ENCODE data around the gene TCEAL1.
"Not testable (repeated sequence)": the region's sequence is repeated elsewhere in the genome, so short reads cannot be mapped to it uniquely, and the experiment has no call there.

The TCEAL1 gene

DNA sequence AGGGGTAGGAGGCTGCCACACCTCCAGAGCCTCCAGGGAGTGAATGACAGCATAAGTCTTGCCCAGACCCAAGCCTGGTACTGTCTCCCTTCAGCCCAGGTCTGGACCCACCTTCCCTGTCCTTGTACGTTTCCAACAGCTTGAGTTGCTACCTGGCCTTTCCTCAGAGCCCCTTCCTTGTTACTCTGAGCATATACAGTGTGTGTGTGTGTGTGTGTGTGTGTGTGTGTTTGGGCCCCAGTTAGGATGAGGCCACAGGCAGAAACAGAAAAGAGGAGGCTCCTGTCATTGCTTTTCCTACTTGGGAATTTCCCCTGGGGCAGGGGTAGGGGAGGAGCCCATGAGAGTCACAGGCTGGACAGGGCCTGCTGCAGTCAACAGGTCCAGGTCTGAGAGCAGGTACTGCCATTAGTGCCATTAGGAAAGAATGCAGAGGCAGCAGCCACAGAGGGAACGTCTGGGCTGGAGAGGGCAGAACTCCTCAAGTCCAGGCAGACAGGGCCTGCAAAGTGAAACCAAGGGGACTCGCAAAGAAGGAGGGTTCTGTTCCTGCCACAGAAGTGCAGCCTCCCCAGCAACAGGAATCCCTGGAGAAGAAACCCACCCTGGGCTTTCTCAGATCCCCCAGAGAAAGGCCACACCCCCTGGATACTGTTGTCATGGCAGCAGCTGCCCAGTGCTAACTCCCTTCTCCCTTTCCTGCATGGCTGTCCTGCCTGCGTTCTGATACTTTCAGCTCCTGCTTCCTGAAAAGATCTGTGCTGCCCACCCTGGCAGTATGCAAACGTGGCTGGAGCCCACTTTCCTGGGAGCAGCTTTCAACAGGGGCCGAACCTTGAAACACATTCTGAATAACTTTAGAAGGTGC, 9.9 kb downstream of the TCEAL1 start:
- H3K4me1 ChIP-seq (ENCODE audit: control insufficient read depth in 1 of 2, insufficient read depth in 2 of 2, low read length in 2 of 2); H3K9me3 ChIP-seq (ENCODE audit: control insufficient read depth in 1 of 2, low read length in 2 of 2); H3K27me3 ChIP-seq (ENCODE audit: low read depth, low read length); H3K36me3 ChIP-seq (ENCODE audit: control insufficient read depth in 1 of 2, insufficient read depth in 2 of 2, low read length in 2 of 2); H3K27ac ChIP-seq (ENCODE audit: low read length): not testable (repeated sequence)
- H3K4me3 ChIP-seq (ENCODE audit: low read depth in 1 of 2, low read length in 2 of 2), result peak overlapping the region in 1 of 2 donors; percentile 26

DNA sequence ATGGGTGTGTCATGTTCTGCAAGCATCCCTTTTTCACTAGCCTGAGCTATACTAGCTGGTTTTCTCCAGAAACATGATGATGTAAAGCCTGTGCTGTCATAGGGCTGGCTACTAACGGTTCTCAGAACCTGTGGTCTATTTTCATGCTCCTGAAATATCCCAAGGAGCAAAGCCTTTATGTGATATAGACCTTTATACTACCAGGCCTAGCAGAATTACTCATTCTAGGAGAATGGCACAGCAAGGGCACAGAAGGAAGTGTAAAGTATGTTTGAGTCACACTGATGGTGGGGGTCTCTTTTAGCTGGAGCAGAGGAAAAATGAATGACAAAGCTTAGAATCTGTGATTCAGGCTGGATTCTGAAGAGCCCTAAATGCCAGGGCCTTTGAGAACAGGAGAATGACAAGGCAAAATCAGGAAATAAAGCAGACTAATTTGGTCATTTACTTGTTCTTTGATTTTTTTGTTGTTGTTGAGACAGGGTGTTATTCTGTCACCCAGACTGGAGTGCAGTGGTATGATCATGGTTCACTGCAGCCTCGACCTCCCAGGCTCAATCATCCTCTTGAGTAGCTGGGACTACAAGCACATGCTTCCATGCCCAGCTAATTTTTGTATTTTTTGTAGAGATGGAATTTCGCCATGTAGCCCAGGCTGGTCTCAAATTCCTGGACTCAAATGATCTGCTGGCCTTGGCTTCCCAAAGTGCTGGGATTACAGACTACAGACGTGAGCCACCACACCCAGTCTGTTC, 11.8 kb downstream of the TCEAL1 start:
- Histone ChIP-seq H3K4me3 (ENCODE audit: low read depth in 1 of 2, low read length in 2 of 2) (no peak overlapping the region), H3K36me3 (ENCODE audit: control insufficient read depth in 1 of 2, insufficient read depth in 2 of 2, low read length in 2 of 2) (no peaks in the 10 kb centered on the region), H3K27me3 (ENCODE audit: low read depth, low read length) (no peaks in the 10 kb centered on the region), H3K9me3 (ENCODE audit: control insufficient read depth in 1 of 2, low read length in 2 of 2) (no peaks in the 10 kb centered on the region), H3K4me1 (ENCODE audit: control insufficient read depth in 1 of 2, insufficient read depth in 2 of 2, low read length in 2 of 2) (peaks cover 0 to 5% of the 10 kb centered on the region in 2 donors), H3K27ac (ENCODE audit: low read length) (no peak overlapping the region)

DNA sequence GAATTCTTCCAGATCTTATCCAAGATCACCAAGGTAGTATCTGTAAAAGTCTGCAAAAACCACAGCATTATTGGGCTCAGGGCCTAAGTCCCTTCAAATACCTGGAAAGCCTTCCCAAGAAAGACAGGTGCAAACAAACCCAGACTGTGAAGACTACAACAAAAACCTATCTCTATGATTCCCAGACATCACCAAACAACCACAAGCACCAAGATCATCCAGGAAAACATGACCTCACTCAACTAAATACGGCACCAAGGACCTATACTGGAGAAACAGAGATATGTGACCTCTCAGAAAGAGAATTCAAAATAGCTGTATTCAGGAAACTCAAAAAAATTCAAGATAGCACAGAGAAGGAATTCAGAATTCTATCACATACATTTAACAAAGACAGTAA, 15.3 kb downstream of the TCEAL1 start:
- Histone ChIP-seq H3K27ac (ENCODE audit: low read length) (no peak overlapping the region), H3K36me3 (ENCODE audit: control insufficient read depth in 1 of 2, insufficient read depth in 2 of 2, low read length in 2 of 2) (no peaks in the 10 kb centered on the region), H3K4me1 (ENCODE audit: control insufficient read depth in 1 of 2, insufficient read depth in 2 of 2, low read length in 2 of 2) (peaks cover 0 to 2% of the 10 kb centered on the region in 2 donors), H3K4me3 (ENCODE audit: low read depth in 1 of 2, low read length in 2 of 2) (no peak overlapping the region), H3K27me3 (ENCODE audit: low read depth, low read length) (no peaks in the 10 kb centered on the region), H3K9me3 (ENCODE audit: control insufficient read depth in 1 of 2, low read length in 2 of 2) (no peaks in the 10 kb centered on the region)

DNA sequence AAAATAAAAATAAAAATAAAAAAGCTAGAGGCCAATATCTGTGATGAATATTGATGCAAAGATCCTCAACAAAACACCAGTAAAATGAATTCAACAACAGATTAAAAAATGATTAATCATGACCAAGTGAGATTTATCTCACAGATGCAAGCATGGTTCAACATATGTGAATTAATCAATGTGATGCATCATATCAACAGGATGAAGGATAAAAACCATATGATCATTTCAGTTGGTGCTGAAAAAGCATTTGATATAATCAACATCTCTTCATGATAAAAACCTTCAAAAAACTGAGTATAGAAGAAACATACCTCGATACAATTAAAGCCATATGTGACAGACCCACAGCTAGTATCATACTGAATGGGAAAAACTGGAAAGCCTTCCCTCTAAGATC, 18.9 kb downstream of the TCEAL1 start:
- Histone ChIP-seq H3K4me3 (ENCODE audit: low read depth in 1 of 2, low read length in 2 of 2) (no peak overlapping the region), H3K36me3 (ENCODE audit: control insufficient read depth in 1 of 2, insufficient read depth in 2 of 2, low read length in 2 of 2) (no peaks in the 10 kb centered on the region), H3K27ac (ENCODE audit: low read length) (no peak overlapping the region), H3K9me3 (ENCODE audit: control insufficient read depth in 1 of 2, low read length in 2 of 2) (no peaks in the 10 kb centered on the region), H3K4me1 (ENCODE audit: control insufficient read depth in 1 of 2, insufficient read depth in 2 of 2, low read length in 2 of 2) (no peaks in the 10 kb centered on the region), H3K27me3 (ENCODE audit: low read depth, low read length) (no peaks in the 10 kb centered on the region)

DNA sequence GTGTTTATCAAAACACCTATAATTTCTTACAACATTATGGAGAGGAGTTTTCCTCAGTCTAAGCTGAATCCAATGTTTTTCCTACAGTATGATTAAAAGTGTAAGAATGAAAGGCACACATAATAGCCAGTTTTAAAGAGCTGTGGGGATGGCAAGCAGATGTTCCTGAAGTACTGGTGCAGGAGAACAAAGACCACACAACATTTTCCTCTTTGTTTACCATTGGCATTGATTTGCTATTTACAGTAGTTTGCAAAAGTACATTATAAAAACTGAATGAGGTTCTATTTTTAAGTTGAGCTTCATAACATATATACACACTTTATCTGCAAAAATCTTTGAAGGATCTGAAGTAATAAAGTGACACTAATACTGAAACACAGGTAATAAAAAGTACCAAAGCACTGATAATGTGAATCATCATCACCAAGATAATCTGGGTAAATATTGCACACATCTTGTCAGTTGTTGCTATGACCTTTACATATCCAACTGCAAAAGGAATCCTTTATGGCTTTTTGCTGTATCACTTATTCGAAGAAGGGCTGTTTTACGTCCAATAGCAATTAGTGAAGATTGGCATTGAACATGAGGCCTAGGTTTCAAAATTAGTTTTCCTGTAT, 22.5 kb downstream of the TCEAL1 start:
- Histone ChIP-seq H3K27me3 (ENCODE audit: low read depth, low read length) (no peaks in the 10 kb centered on the region), H3K4me3 (ENCODE audit: low read depth in 1 of 2, low read length in 2 of 2) (no peak overlapping the region), H3K9me3 (ENCODE audit: control insufficient read depth in 1 of 2, low read length in 2 of 2) (no peaks in the 10 kb centered on the region), H3K27ac (ENCODE audit: low read length) (no peak overlapping the region), H3K4me1 (ENCODE audit: control insufficient read depth in 1 of 2, insufficient read depth in 2 of 2, low read length in 2 of 2) (no peaks in the 10 kb centered on the region), H3K36me3 (ENCODE audit: control insufficient read depth in 1 of 2, insufficient read depth in 2 of 2, low read length in 2 of 2) (no peaks in the 10 kb centered on the region)

DNA sequence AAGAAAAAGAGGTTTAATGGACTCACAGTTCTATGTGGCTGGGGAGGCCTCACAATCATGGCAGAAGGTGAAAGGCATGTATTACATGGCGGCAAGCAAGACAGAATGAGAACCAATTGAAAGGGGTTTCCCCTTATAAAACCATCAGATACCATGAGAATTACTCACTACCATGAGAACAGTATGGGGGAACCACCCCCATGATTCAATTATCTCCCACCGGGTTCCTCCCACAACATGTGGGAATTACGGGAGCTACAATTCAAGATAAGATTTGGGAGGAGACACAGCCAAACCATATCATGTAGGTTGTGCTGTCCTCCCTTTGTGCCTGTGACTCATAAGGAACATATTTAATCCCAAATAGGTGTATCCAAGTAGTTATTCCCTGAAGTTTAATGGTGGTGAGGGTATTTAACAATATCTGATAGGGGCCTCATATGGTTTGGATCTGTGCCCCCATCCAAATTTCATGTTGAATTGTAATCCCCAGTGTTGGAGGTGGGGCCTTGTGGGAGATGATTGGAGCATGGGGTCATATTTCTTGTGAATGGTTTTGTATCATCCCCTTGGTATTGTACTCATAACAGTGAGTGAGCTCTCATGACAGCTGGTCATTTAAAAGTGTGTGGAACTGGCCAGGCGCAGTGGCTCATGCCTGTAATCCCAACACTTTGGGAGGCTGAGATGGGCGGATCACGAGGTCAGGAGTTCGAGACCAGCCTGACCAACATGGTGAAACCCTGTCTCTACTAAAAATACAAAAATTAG, 26.6 kb downstream of the TCEAL1 start:
- H3K9me3 ChIP-seq (ENCODE audit: control insufficient read depth in 1 of 2, low read length in 2 of 2); H3K27me3 ChIP-seq (ENCODE audit: low read depth, low read length); H3K36me3 ChIP-seq (ENCODE audit: control insufficient read depth in 1 of 2, insufficient read depth in 2 of 2, low read length in 2 of 2); H3K4me1 ChIP-seq (ENCODE audit: control insufficient read depth in 1 of 2, insufficient read depth in 2 of 2, low read length in 2 of 2); H3K4me3 ChIP-seq (ENCODE audit: low read depth in 1 of 2, low read length in 2 of 2); H3K27ac ChIP-seq (ENCODE audit: low read length): not testable (repeated sequence)

DNA sequence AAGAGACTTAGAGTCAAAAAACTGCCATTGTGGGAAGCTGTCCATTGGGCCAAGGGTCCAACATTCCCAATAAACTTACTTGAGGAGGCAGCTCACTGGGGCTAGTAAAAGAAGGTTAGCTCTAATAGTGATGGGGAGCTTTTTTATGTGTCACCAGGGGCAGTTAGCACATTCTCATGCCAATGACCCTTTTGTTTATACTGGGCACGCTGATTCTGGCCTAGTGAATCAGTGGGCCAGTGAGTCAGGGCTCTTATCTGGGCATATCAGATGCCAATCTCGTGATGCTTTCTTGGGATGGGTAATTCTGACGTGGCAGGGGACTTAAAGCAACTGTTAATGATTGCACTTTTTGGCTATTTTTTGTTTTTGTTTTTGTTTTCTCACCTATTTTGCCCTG, 27.8 kb downstream of the TCEAL1 start:
- H3K27ac ChIP-seq (ENCODE audit: low read length), result no peak overlapping the region
- no peaks in the 10 kb centered on the region for H3K9me3 ChIP-seq (ENCODE audit: control insufficient read depth in 1 of 2, low read length in 2 of 2)
- no peaks in the 10 kb centered on the region for H3K36me3 ChIP-seq (ENCODE audit: control insufficient read depth in 1 of 2, insufficient read depth in 2 of 2, low read length in 2 of 2)
- no peaks in the 10 kb centered on the region for H3K4me1 ChIP-seq (ENCODE audit: control insufficient read depth in 1 of 2, insufficient read depth in 2 of 2, low read length in 2 of 2)
- H3K27me3 ChIP-seq (ENCODE audit: low read depth, low read length), result no peaks in the 10 kb centered on the region
- no peak overlapping the region for H3K4me3 ChIP-seq (ENCODE audit: low read depth in 1 of 2, low read length in 2 of 2)

DNA sequence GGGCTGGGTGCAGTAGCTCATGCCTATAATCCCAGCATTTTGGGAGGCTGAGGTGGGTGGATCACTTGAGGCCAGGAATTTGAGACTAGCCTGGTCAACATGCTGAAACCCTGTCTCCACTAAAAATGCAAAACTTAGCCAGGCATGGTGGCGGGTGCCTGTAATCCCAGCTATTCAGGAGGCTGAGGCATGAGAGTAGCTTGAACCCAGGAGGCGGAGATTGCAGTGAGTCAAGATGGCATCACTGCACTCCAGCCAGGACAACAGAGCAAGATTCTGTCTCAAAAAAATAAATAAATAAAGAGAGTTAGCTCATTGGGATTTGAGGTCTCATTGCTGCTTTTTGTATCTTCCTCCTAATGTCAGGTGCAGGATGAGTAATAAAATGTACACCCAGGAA, 28.3 kb downstream of the TCEAL1 start:
- H3K4me3 ChIP-seq (ENCODE audit: low read depth in 1 of 2, low read length in 2 of 2); H3K27ac ChIP-seq (ENCODE audit: low read length); H3K27me3 ChIP-seq (ENCODE audit: low read depth, low read length); H3K4me1 ChIP-seq (ENCODE audit: control insufficient read depth in 1 of 2, insufficient read depth in 2 of 2, low read length in 2 of 2); H3K36me3 ChIP-seq (ENCODE audit: control insufficient read depth in 1 of 2, insufficient read depth in 2 of 2, low read length in 2 of 2); H3K9me3 ChIP-seq (ENCODE audit: control insufficient read depth in 1 of 2, low read length in 2 of 2): not testable (repeated sequence)

DNA sequence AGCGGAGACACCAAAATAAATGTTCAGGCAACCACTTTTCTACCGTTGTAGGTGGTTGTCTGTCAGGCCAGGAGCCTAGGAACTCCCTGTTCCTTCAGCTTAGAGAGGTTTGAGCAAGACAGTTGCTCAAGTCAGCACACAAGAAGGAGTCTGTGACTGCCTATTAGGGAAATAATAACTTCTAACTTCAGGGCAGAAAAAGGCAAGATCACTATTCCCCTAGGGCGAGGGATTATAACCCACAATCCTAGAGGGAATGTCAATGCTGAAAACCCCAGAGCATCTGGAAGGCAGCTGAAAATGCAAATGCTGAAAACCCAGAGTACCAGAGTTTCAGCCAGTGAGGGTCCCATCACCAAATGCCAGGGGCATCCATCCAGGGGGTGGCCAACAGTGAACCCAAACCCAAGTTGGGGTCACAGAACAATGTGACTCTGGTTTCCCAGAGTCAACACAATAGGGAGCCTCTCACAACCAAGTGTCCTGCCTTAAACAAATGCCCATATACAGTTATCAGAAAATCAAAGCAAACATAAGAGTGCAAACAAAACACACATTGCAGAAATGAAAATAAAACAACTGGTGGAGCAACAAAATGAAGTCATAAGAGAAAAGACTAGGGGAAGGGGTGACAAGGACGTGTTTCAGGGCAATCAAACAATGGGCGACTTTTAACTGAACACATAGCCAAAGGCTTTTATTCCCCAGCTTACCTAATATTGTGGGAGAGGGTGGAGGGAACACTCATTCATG, 30.1 kb downstream of the TCEAL1 start:
- H3K27ac ChIP-seq (ENCODE audit: low read length), result no peak overlapping the region

DNA sequence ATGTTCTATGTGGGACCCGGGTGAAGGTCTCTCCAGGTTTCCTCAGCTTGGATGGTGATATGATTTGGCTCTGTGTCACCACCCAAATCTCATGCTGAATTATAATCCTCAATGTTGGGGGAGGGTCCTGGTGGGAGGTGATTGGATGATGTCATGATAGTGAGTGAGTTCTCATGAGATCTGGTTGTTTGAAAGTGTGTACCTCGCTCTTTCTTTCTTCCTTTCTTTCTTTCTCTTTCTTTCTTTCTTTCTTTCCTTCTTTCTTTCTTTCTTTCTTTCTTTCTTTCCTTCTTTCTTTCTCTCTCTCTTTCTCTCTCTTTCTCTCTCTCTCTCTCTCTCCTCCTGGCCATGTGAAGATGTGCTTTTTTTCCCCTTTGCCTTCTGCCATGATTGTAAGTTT, 30.7 kb downstream of the TCEAL1 start:
- H3K4me1 ChIP-seq (ENCODE audit: control insufficient read depth in 1 of 2, insufficient read depth in 2 of 2, low read length in 2 of 2); H3K27me3 ChIP-seq (ENCODE audit: low read depth, low read length); H3K4me3 ChIP-seq (ENCODE audit: low read depth in 1 of 2, low read length in 2 of 2); H3K27ac ChIP-seq (ENCODE audit: low read length); H3K9me3 ChIP-seq (ENCODE audit: control insufficient read depth in 1 of 2, low read length in 2 of 2); H3K36me3 ChIP-seq (ENCODE audit: control insufficient read depth in 1 of 2, insufficient read depth in 2 of 2, low read length in 2 of 2): not testable (repeated sequence)

More for the DNA sequence above, 30.1 kb downstream of the TCEAL1 start:
- H3K36me3 ChIP-seq (ENCODE audit: control insufficient read depth in 1 of 2, insufficient read depth in 2 of 2, low read length in 2 of 2), result no peaks in the 10 kb centered on the region
- no peaks in the 10 kb centered on the region for H3K27me3 ChIP-seq (ENCODE audit: low read depth, low read length)
- no peaks in the 10 kb centered on the region for H3K9me3 ChIP-seq (ENCODE audit: control insufficient read depth in 1 of 2, low read length in 2 of 2)
- no peaks in the 10 kb centered on the region for H3K4me1 ChIP-seq (ENCODE audit: control insufficient read depth in 1 of 2, insufficient read depth in 2 of 2, low read length in 2 of 2)
- H3K4me3 ChIP-seq (ENCODE audit: low read depth in 1 of 2, low read length in 2 of 2), result no peak overlapping the region
